H9 (cell line): ENCODE data around the gene GNG11. TPM values are rescaled to one million over a fixed set of nuclear protein-coding genes. Genes with fewer than 3 reads are reported as not detected.

Experiments used
- DNase-seq: peaks from one replicate; pipeline ENCODE4 v3.0.0-alpha.2; 2017
- H2AFZ ChIP-seq: one replicate; pipeline ENCODE4 v1.6.1; 2013; ENCODE audit warnings: mild to moderate bottlenecking, low read length, control low read depth, moderate library complexity
- H2AK5ac ChIP-seq: 2 replicates; pipeline ENCODE4 v1.6.1; 2013; ENCODE audit warnings: low read length, control low read depth, mixed read lengths; ENCODE audit not compliant: insufficient read length
- H2BK120ac ChIP-seq: one replicate; pipeline ENCODE4 v1.6.1; 2013; ENCODE audit warnings: low read depth, mild to moderate bottlenecking, low read length, control low read depth, inconsistent platforms; ENCODE audit not compliant: poor library complexity, severe bottlenecking
- H2BK12ac ChIP-seq: 2 replicates; pipeline ENCODE4 v1.6.1; 2013; ENCODE audit warnings: low read length, control low read depth, mixed read lengths, low read depth; ENCODE audit not compliant: insufficient read length
- H2BK15ac ChIP-seq: 2 replicates; pipeline ENCODE4 v1.6.1; 2013; ENCODE audit warnings: low read depth, low read length, control low read depth
- H2BK20ac ChIP-seq: one replicate; pipeline ENCODE4 v1.6.1; 2013; ENCODE audit warnings: low read depth, mild to moderate bottlenecking, low read length, control low read depth, inconsistent platforms; ENCODE audit not compliant: poor library complexity, severe bottlenecking
- H2BK5ac ChIP-seq: 2 replicates; pipeline ENCODE4 v1.6.1; 2013; ENCODE audit warnings: low read length, control low read depth, mixed read lengths; ENCODE audit not compliant: insufficient read length
- H3K14ac ChIP-seq: 2 replicates; pipeline ENCODE4 v1.6.1; 2013; ENCODE audit warnings: low read length, control low read depth; ENCODE audit not compliant: insufficient read depth
- H3K18ac ChIP-seq: 2 replicates; pipeline ENCODE4 v1.6.1; 2013; ENCODE audit warnings: low read depth, mild to moderate bottlenecking, mixed read lengths, low read length, control low read depth; ENCODE audit not compliant: insufficient read length
- H3K23ac ChIP-seq: 2 replicates; pipeline ENCODE4 v1.6.1; 2013; ENCODE audit warnings: low read length, control low read depth, mixed read lengths, low read depth; ENCODE audit not compliant: insufficient read length
- H3K23me2 ChIP-seq: 2 replicates; pipeline ENCODE4 v1.6.1; 2013; ENCODE audit warnings: low read depth, mild to moderate bottlenecking, mixed read lengths, low read length, control low read depth; ENCODE audit not compliant: insufficient read length, poor library complexity, severe bottlenecking
- H3K27ac ChIP-seq: 2 replicates; pipeline ENCODE4 v1.5.1; 2013; ENCODE audit warnings: low read length, control low read depth, mixed read lengths, low read depth; ENCODE audit not compliant: insufficient read length
- H3K27me3 ChIP-seq: 2 replicates; pipeline ENCODE4 v1.6.1; 2013; ENCODE audit warnings: low read length, control low read depth, inconsistent platforms; ENCODE audit not compliant: insufficient read depth
- H3K4ac ChIP-seq: 2 replicates; pipeline ENCODE4 v1.6.1; 2013; ENCODE audit warnings: low read depth, mild to moderate bottlenecking, control low read depth, inconsistent platforms, low read length, moderate library complexity
- H3K4me1 ChIP-seq: 2 replicates; pipeline ENCODE4 v1.6.1; 2013; ENCODE audit warnings: low read length, control low read depth, inconsistent platforms; ENCODE audit not compliant: insufficient read depth
- H3K4me2 ChIP-seq: 2 replicates; pipeline ENCODE4 v1.6.1; 2013; ENCODE audit warnings: low read length, control low read depth, mixed read lengths; ENCODE audit not compliant: insufficient read length, insufficient read depth
- H3K56ac ChIP-seq: 2 replicates; pipeline ENCODE4 v1.6.1; 2013; ENCODE audit warnings: low read depth, mild to moderate bottlenecking, mixed read lengths, low read length, control low read depth; ENCODE audit not compliant: insufficient read length
- H3K79me1 ChIP-seq: 2 replicates; pipeline ENCODE4 v1.6.1; 2013; ENCODE audit warnings: low read depth, mild to moderate bottlenecking, moderate library complexity, low read length, control low read depth, inconsistent platforms; ENCODE audit not compliant: insufficient read depth, poor library complexity, severe bottlenecking
- H3K79me2 ChIP-seq: 2 replicates; pipeline ENCODE4 v1.6.1; 2013; ENCODE audit warnings: low read length, control low read depth, inconsistent platforms; ENCODE audit not compliant: insufficient read depth
- H3K9ac ChIP-seq: 2 replicates; pipeline ENCODE4 v1.6.1; 2013; ENCODE audit warnings: low read length, control low read depth, mixed read lengths; ENCODE audit not compliant: insufficient read length; ENCODE audit errors: extremely low read depth
- H3K9me3 ChIP-seq: one replicate; pipeline ENCODE4 v1.6.1; 2013; ENCODE audit warnings: low read depth, low read length, inconsistent platforms; ENCODE audit not compliant: control insufficient read depth
- H3T11ph ChIP-seq: one replicate; pipeline ENCODE4 v1.6.1; 2013; ENCODE audit warnings: mild to moderate bottlenecking, low read length, control low read depth, inconsistent platforms
- H4K20me1 ChIP-seq: one replicate; pipeline ENCODE4 v1.6.1; 2013; ENCODE audit not compliant: control insufficient read depth, insufficient read length, insufficient read depth
- H4K5ac ChIP-seq: 2 replicates; pipeline ENCODE4 v1.6.1; 2013; ENCODE audit warnings: low read depth, mild to moderate bottlenecking, mixed read lengths, low read length, control low read depth; ENCODE audit not compliant: insufficient read length
- H4K8ac ChIP-seq: replicated peaks from 2 replicates; pipeline ENCODE4 v1.6.1; 2013; ENCODE audit warnings: low read length, control low read depth, mixed read lengths, low read depth; ENCODE audit not compliant: insufficient read length
- H4K91ac ChIP-seq: 2 replicates; pipeline ENCODE4 v1.6.1; 2013; ENCODE audit warnings: low read depth, mild to moderate bottlenecking, moderate library complexity, mixed read lengths, low read length, control low read depth; ENCODE audit not compliant: insufficient read length
- H3K27ac Mint-ChIP-seq, 3 experiments: 2 replicates in 2 of 3; 3 replicates in 1 of 3; pipeline ENCODE4 v1.8.0; 2020 to 2021; ENCODE audit warnings: mixed read lengths in 3 of 3, mild to moderate bottlenecking in 1 of 3, moderate library complexity in 1 of 3
- H3K27me3 Mint-ChIP-seq: 2 replicates; pipeline ENCODE4 v1.8.0; 2021; ENCODE audit warnings: low read depth, mild to moderate bottlenecking, moderate library complexity, mixed read lengths
- H3K36me3 Mint-ChIP-seq, 3 experiments: 2 replicates in 2 of 3; 3 replicates in 1 of 3; pipeline ENCODE4 v1.8.0; 2020 to 2021; ENCODE audit warnings: low read depth in 3 of 3, mixed read lengths in 3 of 3; ENCODE audit not compliant: insufficient read depth in 1 of 3
- H3K4me1 Mint-ChIP-seq, 2 experiments: 2 replicates each; pipeline ENCODE4 v1.8.0; 2020; ENCODE audit warnings: mixed read lengths in 2 of 2
- H3K4me3 Mint-ChIP-seq, 2 experiments: 2 replicates in 1 of 2; 3 replicates in 1 of 2; pipeline ENCODE4 v1.8.0; 2020 to 2021; ENCODE audit warnings: mild to moderate bottlenecking in 2 of 2, mixed read lengths in 2 of 2, moderate library complexity in 1 of 2
- H3K9me3 Mint-ChIP-seq, 2 experiments: 2 replicates in 1 of 2; 3 replicates in 1 of 2; pipeline ENCODE4 v1.8.0; 2020; ENCODE audit warnings: mild to moderate bottlenecking in 2 of 2, mixed read lengths in 2 of 2, moderate library complexity in 1 of 2
- WGBS: extraction: QIAGEN DNeasy Blood & Tissue Kit; methylation state at CpG from one replicate; pipeline ENCODE4 v1.1.7; 2013; ENCODE audit warnings: missing lambda C conversion rate, low lambda C conversion rate, mixed read lengths; ENCODE audit not compliant: insufficient read length; ENCODE audit errors: extremely low coverage; 5-methylcytosine and 5-hydroxymethylcytosine counted together
- total RNA-seq: library from RNA; stranded (reverse); gene quantifications from 2 replicates; pipeline ENCODE4 v1.2.1, GENCODE V29; 2021
- TF ChIP-seq, protein P1 (sequence below): fragments of 200-600 bp; sonication (generic); conservative IDR thresholded peaks from 3 replicates; pipeline ENCODE4 v1.8.0; 2021; ENCODE audit warnings: antibody characterized with exemption, mild to moderate bottlenecking

Gene GNG11
- total RNA-seq, 1 experiment from 2014 or later: 0.68 TPM

DNA sequence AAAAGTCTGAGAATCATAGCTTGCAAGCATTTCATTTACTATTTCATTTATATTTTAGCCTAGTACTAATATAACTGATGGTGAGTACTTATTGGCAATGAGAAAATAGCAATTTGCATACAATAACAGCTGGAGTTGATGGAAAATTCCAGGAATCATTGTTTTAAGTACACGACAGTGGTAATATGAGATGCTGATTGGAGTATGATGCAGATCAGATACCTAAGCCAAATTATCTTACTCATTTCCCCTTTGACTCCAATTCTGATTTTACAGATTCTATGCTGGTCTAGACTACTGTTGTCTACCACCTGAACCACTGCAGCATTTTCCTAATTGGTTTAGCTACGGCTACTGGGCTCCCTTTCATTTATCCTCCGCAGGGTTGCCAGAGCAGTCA, 36.7 kb downstream of the GNG11 start:
- no peak overlapping the region for H3K4me3 Mint-ChIP-seq
- Histone ChIP-seq H2BK12ac (no peak overlapping the region), H3K56ac (no peak overlapping the region), H3K23me2 (no peaks in the 10 kb centered on the region), H3T11ph (no peak overlapping the region), H2AFZ (no peak overlapping the region), H3K9ac (no peak overlapping the region), H4K20me1 (no peaks in the 10 kb centered on the region), H2BK120ac (no peak overlapping the region), H2BK20ac (no peak overlapping the region), H3K4me2 (no peak overlapping the region), H4K91ac (no peak overlapping the region), H2BK15ac (no peak overlapping the region), H3K27ac (no peak overlapping the region), H3K4ac (no peak overlapping the region), H3K79me2 (no peaks in the 10 kb centered on the region), H3K14ac (no peak overlapping the region), H3K4me1 (no peaks in the 10 kb centered on the region), H2BK5ac (no peak overlapping the region), H4K5ac (no peak overlapping the region), H3K27me3 (no peaks in the 10 kb centered on the region), H2AK5ac (no peak overlapping the region), H3K79me1 (no peaks in the 10 kb centered on the region), H3K9me3 (no peaks in the 10 kb centered on the region), H3K18ac (no peak overlapping the region), H4K8ac (no peak overlapping the region), H3K23ac (no peak overlapping the region)
- WGBS: no CpG with 5 or more reads among the region's 3 CpGs
- TF ChIP-seq, protein P1, sequence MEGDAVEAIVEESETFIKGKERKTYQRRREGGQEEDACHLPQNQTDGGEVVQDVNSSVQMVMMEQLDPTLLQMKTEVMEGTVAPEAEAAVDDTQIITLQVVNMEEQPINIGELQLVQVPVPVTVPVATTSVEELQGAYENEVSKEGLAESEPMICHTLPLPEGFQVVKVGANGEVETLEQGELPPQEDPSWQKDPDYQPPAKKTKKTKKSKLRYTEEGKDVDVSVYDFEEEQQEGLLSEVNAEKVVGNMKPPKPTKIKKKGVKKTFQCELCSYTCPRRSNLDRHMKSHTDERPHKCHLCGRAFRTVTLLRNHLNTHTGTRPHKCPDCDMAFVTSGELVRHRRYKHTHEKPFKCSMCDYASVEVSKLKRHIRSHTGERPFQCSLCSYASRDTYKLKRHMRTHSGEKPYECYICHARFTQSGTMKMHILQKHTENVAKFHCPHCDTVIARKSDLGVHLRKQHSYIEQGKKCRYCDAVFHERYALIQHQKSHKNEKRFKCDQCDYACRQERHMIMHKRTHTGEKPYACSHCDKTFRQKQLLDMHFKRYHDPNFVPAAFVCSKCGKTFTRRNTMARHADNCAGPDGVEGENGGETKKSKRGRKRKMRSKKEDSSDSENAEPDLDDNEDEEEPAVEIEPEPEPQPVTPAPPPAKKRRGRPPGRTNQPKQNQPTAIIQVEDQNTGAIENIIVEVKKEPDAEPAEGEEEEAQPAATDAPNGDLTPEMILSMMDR: no peak
- H3K9me3 Mint-ChIP-seq: peaks cover 0 to 2% of the 10 kb centered on the region in 2 experiments; a peak in 1 of 5 replicates
- no peaks in the 10 kb centered on the region for H3K36me3 Mint-ChIP-seq
- no peaks in the 10 kb centered on the region for H3K27me3 Mint-ChIP-seq
- H3K4me1 Mint-ChIP-seq: no peaks in the 10 kb centered on the region
- no peak for DNase-seq
- no peak overlapping the region for H3K27ac Mint-ChIP-seq
